Iris pigment epithelial cell (primary cell): ENCODE results near the gene FHL3.
A peak's percentile ranks its signal among the peaks of the same experiment; 100 is the strongest.
"Not testable (repeated sequence)": the region's sequence is repeated elsewhere in the genome, so short reads cannot be mapped to it uniquely, and the experiment has no call there.

ENCODE experiments used
- DNase-seq: peaks from one replicate; pipeline ENCODE4 v3.0.0-alpha.2; 2011; ENCODE audit warnings: low read depth

Gene FHL3

DNA sequence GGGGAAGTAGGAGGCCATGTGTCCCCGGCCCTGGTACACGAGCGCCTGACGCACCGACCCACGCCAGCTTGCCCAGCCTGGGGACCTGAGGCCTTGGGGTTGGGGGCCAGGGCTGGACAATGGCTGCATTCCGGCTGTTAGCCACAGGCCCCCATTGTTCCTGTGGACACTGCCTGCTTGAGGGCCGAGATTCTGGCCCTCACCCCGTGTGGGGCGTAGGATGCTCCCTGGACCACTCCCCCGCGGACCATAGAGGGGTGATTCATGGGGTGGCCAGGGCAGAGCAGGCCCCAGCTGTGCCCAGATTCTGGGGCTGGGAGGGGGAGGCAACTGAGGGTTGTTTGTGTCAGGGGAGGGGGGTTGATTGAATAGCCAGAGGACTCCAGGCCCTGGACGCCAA lies 29.6 kb upstream of the FHL3 start:
- DNase-seq = no peak

DNA sequence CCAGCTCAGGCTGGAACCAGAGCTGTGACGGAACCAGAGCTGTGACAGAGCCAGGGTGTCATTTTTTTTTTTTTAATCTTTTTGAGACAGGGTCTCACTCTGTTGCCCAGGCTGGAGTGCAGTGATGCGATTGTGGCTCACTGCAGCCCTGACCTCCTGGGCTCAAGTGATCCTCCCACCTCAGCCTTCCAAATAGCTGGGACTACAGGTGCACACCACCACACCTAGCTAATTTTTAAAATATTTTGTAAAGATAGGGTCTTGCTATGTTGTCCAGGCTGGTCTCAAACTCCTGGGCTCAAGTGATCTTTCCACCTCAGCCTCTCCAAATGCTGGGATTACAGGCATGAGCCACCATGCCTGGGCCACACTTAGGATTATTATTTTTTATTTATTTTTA lies 27.7 kb upstream of the FHL3 start:
- DNase-seq = not testable (repeated sequence)

DNA sequence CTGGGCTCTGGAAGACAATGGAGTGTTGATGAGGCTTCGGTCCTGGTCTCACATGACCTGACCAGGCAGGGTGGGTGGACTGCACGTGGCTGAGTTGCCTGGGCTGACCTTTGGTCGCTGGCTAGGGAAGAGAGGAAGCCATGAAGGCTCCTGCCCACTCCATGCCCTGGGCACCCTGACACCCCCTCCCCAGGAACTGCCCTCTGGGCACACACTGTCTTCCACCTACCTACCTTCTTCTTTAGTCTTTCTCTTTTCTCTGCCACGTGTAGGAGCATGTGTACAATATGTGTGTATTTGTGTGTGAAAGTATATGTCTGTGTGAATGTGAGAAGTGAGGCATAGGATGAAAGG lies 26.2 kb upstream of the FHL3 start:
- DNase-seq = no peak

DNA sequence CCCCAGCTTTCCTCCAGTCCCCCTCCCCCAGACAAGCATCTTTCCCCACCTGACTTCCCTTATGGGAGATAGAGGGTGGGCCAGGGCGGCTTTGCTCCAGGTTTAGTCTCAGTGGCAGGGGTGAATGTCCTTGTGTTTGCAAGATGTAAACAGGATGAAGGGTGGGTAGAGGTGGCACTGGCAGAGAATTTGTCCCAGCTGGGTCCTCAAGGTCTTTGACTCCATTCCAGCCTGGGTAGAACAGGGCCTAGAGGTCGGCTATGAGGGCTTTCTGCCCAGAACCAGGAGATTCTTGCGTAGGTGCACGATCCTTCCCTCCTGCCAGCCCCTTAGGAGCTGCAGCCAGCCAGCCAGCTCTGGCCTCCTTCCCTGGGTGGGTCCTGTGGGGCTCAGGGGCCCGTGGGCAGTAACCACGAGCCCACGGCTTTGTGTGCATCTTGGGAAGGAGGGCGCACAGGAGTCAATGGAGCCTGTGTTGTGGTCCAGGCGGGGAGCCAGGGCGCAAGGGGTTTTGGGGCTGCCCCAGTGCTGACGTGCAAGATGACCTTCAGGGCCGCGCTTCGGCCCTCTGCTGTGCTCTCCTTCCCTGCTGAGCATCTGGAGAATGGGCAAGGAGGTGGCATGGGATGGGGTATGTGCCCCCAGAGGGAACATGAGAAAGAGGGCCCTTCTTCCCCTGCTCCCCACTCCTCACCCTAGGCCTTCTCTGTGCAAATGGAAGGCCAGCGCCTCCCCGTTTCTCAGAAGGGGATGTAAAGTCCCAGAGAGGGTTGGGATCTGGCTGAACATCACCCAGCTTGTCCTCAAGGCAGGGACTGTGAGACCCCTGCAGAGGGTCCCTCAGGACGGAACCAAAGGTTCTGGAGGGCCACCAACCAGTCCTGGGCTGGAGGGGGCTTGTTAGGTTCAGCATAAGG lies 25.5 kb upstream of the FHL3 start:
- DNase-seq = no peak

DNA sequence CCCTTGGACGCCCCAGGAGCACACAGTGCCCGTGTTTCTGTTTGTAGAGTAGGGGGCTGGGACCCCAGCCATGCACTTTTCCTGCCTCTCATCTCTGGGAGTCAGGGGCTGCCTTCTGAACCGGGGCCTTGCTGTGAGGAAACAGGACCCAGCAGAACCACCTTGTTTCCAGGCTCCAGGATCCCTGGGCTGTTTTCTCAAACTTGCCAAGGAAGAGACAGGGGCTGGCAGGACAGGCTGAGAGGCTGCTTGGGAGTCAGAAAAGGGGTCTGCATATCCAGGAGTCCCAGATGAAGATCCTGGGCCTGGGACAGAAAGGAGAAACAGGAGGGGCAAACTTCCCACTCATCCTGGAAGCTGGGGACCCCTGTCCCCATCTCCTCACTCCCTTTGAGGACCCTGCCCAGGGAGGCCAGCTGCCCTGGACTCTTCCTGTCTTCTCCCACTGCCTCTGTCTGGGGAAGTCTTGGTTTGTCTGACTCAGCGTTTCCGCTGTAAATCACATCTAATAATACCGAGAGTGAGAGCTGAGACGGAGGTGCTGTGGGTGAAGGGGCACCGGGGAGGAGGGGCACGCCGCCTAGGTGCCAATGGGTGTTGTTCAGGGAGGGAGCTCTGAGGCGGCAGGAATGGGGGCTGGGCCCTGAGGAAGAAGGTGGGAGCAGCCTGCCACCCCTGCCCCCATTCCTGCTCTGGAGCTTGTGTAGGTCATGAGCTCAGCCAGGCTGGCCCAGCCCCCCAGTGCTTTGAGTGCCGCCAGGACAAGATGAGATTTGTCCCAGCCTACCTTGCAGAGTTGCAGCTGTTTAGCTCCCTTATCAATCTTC lies 24.6 kb upstream of the FHL3 start:
- DNase-seq = peak; percentile 79

DNA sequence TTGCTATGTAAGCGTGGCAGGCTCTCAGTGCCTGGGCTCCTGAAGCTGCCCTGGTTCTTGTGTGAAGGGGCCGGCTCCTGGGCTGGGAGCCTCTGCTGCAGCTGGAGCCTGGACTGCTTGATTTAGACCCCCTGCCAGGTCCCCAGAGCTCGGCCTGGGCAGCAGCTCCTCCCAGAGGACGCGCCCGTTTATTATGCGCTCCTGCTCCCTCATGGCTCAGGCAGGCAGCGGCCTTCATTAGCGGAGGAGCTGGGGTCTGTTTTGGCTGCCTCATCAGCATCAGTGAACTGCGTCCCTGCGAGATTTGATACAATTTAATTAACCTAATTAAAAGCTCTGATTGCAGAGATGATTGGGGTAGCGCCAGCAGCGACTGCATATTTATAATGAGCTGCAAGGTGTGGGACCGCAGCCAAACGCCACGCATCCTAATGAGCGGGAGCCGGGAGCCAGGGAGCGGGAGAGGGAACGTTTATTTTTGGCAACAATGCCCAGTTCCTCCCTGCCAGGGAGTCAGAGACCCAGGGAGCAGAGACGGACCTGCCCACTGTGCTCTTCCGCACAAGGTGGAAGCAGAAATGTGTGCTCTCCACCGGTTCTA lies 23.9 kb upstream of the FHL3 start:
- DNase-seq = peak; percentile 41

DNA sequence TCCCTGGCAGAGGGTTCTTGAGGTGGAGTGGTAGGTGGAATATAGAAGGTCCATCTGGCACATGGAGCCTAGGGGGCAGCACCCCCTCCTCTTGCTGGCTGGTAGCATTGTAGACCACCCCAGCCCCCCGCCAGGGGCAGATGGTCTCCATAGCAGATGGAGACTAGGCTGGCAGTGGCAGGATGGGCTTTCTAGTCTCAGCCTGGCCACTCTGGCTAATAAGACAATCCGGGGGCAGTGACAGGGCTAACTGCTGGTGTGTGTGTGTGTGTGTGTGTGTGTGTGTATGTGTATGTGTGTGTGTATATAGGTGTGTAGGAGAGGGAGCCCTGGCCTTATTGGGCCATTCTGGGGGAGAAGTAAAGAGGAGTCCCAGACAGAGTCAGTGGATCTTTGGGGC lies 23.4 kb upstream of the FHL3 start:
- no peak for DNase-seq

DNA sequence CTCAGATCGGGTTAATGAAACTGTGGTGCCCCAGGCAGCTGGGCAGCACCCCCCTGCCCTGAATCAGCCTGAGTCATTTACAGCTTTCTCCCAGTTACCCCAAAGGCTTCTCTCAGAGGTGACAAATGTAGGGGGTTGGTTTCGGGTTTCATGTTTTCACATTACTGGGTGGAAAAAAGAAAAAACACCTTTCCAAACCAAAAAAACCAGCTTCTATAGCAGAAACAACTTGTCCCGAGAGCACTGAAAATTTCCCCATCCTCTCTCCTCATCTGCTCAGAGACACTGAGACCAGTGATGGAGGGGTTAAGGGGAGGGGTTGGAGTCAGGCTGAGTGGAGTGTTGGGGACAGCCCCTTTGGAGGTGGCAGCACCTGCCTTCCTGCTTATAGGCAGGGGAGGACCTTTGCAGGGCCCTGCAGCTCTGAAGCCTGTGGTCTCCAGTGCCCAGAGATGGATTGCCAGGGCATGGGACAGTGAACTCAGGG lies 22.8 kb upstream of the FHL3 start:
- no peak for DNase-seq

DNA sequence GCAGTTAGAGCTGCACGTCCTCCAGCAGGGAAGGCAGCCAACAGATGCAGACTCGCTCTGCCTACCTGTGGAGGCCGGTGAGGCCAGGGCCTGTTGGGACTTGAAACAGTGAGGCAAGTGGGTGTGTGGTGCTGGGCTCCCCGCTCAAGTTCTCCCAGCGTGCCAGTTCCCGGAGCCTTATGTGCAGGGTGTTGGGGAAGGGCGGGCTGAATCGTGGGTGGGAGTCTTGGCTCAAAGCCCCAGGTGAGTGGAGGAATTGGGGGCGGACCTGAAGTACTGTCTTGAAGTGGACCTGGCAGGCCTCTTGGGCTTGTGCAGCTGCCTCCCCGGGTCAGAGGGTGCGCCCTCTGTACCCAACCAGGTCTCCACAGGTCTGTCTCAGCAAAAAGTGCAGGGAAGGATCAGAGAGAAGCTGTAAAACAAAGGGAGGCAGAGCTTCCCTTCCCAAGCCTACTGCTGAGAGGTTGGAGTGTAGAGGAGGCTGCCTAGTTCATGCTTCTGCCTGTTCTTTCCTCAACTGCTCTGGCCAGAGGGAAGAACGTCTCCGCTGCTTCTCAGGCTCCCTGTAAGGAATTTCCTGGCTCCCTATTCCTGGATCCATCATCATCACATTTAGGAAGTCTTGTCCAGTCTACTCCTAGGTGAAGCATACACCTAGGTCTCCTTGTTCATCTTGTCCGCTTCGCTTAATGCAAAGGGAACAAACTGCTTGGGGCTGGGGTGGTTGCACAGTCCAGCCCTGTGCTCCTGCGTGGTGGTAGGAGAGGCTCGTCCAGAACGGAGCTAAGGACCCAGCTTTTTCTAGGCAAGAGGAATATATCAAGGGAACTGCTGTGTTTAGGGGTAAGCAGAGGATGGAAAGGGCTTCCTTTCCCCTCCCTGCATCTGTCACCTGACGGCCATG lies 22.1 kb upstream of the FHL3 start:
- no peak for DNase-seq

DNA sequence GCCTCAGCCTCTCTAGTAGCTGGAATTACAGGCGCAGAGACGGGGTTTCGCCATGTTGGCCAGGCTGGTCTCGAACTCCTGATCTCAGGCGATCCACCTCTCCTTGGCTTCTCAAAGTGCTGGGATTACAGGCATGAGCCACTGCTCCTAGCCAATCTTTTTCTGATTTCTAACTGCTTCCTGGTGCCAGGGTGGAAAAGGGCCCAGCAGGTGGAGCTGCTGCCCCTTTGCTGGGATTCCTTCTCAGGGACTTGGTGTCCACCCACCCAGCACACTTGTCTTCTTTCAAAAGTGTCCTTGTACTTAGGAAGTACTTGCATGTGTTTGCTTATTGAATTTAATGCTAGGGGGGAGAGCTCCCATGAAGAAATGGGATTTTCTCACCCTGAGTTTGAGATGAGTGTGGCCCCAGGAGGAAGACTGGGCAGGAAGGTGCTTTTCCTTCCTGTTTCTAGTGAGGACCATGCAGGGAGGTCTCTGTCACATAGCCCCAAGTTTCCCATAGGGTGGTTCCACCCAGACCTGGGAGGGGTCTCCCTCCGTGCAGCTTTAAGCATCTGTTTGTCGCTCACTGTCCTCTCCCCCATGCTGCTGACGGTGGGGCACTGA lies 21.4 kb upstream of the FHL3 start:
- peak; percentile 59 for DNase-seq

DNA sequence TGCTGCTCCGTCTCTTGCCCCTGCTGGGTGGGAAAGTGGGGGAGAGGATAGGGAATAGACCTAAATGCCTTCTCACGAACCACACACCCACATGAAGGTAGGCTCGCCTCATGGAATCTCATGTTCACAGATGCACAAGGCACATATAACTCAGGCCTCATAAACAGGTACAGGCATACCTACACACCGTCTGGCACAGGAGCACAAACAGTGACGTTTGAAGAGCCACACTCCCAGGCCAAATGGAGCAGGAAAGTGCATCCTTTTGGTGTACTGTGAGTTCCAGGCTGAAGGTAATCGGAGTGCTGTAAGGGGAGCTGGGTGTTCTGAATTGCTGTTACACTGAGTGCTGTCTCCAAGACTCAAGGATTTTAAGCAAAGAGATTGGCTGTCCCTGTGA lies 20.4 kb upstream of the FHL3 start:
- no peak for DNase-seq

DNA sequence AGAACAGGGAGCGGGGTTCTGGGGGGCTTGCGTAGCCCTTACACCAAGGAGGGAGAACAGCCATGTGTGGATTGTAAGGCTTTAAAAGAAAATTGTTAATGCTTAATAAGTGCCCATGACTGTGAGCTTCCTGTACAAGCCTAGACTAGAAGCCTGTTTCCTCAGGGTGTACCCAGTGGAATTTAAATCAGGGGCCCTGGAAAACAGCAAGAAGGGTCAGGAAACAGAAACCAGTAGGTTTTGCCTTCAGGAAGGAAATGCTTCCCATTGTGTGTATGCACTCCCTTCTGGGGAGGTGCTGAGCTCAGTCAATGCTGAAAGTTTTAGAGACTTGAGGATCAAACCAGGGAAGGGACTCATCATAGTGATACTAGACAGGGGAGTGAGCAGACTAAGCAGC lies 19.9 kb upstream of the FHL3 start:
- DNase-seq = no peak

DNA sequence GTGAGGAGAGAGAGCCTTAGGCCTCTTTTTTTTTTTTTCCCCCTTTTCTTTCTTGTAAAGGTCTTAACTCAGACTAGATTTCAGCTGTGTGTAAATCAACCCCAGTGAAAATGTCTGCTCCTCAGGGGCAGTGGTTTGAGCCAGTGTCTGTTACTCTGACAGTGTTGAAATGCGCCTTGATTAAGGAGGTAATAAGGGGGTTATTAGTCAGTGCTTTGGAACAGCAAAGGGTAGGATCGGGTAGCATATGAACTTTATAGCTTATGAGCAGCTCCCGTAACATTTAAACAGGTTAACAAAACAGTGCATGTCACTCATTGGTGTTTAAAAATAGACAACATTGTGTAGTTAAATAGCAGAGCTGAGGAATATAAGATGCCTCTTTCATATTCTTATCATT lies 17.5 kb upstream of the FHL3 start:
- DNase-seq = no peak

DNA sequence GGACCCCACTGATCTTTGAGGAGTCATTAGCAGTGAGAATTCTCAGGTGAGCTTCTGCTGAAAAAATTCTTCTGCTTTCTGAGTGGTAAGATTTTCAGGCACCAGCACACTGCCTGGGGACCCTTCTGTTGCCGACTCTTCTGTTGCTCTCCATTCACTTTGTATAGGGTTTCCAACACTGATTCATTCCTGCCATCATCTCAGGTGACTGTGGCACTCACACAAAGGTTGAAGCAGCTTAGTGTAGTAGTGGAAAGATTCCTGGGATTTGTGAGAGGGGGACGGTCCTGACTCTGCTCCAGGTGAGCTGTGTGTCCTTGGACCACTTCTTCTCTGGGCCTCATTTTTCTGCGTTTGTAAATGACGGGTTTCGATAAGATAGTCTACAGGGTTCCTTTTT lies 16.7 kb upstream of the FHL3 start:
- no peak for DNase-seq

DNA sequence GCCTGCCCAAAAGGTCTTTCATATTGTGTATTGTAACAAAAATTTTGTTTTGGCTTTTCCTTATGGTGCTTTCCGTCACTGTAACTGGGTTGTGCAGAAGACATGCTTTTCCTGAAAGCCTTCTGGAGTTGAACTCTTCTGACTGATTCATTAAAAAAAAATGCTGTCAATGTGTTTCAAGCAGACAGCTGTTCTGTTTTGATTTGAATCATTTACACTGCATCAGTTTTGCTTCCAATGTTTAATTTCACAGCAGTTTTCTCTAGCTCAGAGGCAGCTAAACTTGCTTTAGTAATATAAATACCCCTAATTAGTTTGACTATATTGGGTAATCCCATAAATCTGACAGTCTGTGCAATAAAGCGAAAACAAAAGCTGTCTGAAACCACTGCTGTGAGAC lies 15.1 kb upstream of the FHL3 start:
- DNase-seq = no peak

DNA sequence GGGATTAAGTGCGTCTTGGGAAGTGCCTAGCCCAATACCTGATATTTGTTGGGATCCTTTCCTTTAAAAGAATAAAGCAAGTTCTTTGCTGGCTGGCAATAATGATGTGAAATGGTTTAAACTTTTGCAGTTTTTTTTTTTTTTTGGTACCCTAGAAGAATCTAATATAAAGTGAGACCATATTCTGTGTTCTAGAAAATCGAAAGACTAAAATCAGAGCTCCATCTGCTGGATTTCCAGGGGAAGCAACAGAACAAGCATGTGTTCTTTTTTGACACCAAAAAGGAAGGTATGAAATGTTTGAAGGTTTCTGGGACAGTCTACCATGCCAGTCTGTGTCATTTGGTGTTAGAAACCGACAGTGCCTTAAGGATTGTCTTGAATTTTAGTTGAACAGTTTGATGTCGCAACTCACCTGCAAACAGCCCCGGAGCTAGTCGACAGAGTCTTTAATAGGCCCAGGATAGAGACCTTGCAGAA lies 13.6 kb upstream of the FHL3 start:
- DNase-seq = no peak

DNA sequence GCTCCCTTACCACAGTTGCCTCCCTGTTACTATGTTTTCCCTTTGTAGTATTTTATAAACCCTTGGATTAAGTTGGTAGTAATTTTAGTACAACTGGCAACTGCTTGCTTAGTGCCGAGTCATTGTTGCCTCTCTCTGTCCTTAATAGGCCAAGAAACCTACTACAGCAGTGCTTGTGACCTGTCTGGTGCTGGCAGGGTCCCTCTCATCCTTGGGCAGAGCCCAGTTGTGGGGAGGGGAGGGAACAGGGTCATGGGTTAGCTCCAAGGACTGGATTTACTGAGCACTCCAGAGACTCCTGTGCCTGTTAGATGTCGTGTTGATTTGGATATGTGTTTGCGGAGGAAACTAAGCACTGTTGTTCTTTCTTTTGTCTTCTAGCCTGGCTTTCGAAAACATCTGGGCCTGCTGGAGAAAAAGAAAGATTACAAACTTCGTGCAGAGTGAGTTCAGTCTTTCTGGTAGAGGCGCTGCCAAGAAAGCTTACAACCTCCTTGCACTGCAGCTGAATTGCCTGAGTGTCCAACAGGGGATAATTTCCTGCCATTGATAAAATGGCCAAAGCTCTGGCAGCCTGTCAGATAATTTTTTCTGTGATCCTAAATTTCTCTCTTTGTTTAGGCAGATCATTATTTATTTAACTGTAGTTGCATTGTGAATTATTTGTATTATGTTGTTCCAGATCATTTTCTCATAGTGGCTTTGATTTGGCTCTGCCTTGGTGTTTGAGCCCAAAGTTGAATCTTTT lies 10.8 kb upstream of the FHL3 start:
- no peak for DNase-seq

DNA sequence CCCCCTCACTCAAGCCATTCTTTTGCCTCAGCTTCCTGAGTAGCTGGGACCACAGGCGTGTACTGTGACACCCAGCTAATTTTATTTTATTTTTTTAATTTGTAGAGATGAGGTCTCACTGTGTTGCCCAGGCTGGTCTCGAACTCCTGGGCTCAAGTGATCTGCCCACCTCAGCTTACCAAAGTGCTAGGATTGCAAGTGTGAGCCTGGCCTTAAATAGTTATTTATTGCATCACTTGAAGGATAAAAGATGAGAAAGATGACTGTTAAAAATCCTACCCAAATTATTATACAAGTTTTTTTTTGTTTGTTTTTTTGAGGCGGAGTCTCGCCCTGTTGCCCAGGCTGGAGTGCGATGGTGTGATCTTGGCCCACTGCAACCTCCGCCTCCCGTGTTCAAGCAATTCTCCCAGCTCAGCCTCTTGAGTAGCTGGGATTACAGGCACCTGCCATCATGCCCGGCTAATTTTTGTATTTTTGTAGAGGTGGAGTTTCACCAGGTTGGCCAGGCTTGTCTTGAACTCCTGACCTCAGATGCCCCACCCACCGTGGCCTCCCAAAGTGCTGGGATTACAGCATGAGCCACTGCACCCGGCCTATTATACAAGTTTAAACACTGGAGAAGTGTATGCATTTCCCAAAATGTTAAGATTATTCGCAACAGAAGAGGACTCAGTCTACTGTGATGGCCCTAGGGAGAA lies 9.6 kb upstream of the FHL3 start:
- DNase-seq = no peak

DNA sequence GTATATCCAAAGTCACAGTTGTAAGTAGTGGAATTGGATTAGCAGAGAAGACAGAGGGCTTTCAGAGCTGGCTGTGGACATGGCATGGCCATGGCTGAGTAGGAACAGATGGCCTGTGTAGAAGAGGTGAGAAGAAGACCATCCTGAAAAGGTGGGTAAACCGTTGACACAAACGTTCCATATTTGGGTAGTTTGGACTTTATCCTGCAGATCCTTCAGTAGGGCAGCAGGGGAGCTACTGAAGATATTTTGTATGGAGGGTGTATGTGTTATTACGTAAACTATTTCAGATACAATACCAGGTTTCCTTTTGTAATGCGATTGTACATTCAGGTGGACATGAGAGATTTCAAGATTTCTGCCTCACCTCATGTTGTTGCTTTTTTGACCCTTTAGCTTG lies 8.9 kb upstream of the FHL3 start:
- DNase-seq = no peak

DNA sequence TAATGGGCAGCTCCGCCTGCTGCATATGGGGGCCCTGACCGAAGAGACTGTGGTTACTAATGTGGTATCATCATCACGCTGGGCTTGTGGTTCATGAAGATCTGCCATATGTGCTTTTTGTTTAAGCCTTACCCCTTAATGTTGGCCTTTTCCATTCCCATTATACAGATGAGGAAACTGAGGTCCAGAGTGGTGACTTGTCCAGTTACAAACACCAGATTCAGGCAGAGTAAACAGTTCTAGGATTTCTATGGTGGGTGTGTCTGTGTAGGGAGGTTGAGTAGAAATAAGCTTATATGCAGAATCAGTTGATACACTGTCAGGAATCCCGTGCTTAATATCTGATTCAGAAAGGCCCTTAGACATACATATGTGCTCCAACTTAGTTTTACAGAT lies 7.9 kb upstream of the FHL3 start:
- no peak for DNase-seq
